OCI-LY7 (cell line): Measurements from ENCODE around the gene SH3PXD2A. TPM values are rescaled to one million over a fixed set of nuclear protein-coding genes. Genes with fewer than 3 reads are reported as not detected.

ENCODE experiments used
- BruUV-seq: library from RNA; stranded (reverse); fragments of 400-500 nt; replicated peaks from 2 replicates; lab custom pipeline; 2021; lab: Mats Ljungman, UMichigan
- CTCF ChIA-PET: fragments of 300-600 bp; sonication (Branson Sonifier 250); formaldehyde crosslinking; loops from one replicate; lab custom pipeline; 2022; ENCODE audit warnings: antibody characterized with exemption; ENCODE audit not compliant: unreplicated experiment; lab: Charles Lee
- POLR2A ChIA-PET: fragments of 300-600 bp; sonication (Branson Sonifier 250); formaldehyde crosslinking; loops from one replicate; lab custom pipeline; 2022; ENCODE audit warnings: antibody characterized with exemption; lab: Charles Lee
- DNase-seq: peaks from one replicate; pipeline ENCODE4 v3.0.0-alpha.2; 2015; ENCODE audit warnings: low spot score
- H2AFZ ChIP-seq: fragments of 200-600 bp; sonication (generic), shearing (Covaris generic); 2 replicates; pipeline ENCODE4 v1.6.1; 2014; ENCODE audit warnings: mild to moderate bottlenecking, antibody characterized with exemption, low read length, moderate library complexity
- H3K27ac ChIP-seq: fragments of 200-600 bp; sonication (generic); 2 replicates; pipeline ENCODE4 v1.5.1; 2014; ENCODE audit warnings: mixed run types, low read depth, mild to moderate bottlenecking, moderate library complexity, low read length, inconsistent platforms; ENCODE audit not compliant: poor library complexity, severe bottlenecking
- H3K36me3 ChIP-seq: fragments of 200-600 bp; sonication (generic); 2 replicates; pipeline ENCODE4 v1.6.1; 2014; ENCODE audit warnings: mild to moderate bottlenecking, antibody characterized with exemption, low read length, moderate library complexity, mixed read lengths; ENCODE audit not compliant: insufficient read depth
- H3K4me1 ChIP-seq: fragments of 200-600 bp; sonication (generic); 2 replicates; pipeline ENCODE4 v1.5.1; 2014; ENCODE audit warnings: mild to moderate bottlenecking, low read length; ENCODE audit not compliant: insufficient read depth, poor library complexity, severe bottlenecking
- H3K4me2 ChIP-seq: fragments of 200-600 bp; sonication (generic); 2 replicates; pipeline ENCODE4 v1.6.1; 2014; ENCODE audit warnings: mild to moderate bottlenecking, low read length
- H3K4me3 ChIP-seq: fragments of 200-600 bp; sonication (generic); 2 replicates; pipeline ENCODE4 v1.5.1; 2014; ENCODE audit warnings: mild to moderate bottlenecking, low read depth, low read length; ENCODE audit not compliant: poor library complexity, severe bottlenecking
- H3K79me2 ChIP-seq: fragments of 200-600 bp; sonication (generic); 2 replicates; pipeline ENCODE4 v1.6.1; 2016; ENCODE audit warnings: low read depth, mild to moderate bottlenecking, low read length, moderate library complexity, mixed read lengths; ENCODE audit not compliant: insufficient read depth
- H3K9me2 ChIP-seq: fragments of 200-600 bp; sonication (generic); 2 replicates; pipeline ENCODE4 v1.6.1; 2016; ENCODE audit warnings: mild to moderate bottlenecking, low read length, mixed read lengths; ENCODE audit not compliant: insufficient read depth
- H3K9me3 ChIP-seq: fragments of 200-600 bp; sonication (generic); 2 replicates; pipeline ENCODE4 v1.6.1; 2014; ENCODE audit warnings: mild to moderate bottlenecking, mixed run types, low read length, mixed read lengths
- H4K20me1 ChIP-seq: fragments of 200-600 bp; sonication (generic); 2 replicates; pipeline ENCODE4 v1.6.1; 2014; ENCODE audit warnings: mild to moderate bottlenecking, antibody characterized with exemption, low read length, moderate library complexity, mixed read lengths; ENCODE audit not compliant: insufficient read depth
- CTCF ChIP-seq: fragments of 200-600 bp; sonication (generic); conservative IDR thresholded peaks from 2 replicates; pipeline ENCODE4 v1.5.1; 2014; ENCODE audit warnings: mild to moderate bottlenecking, antibody characterized with exemption, low read length, moderate library complexity, mixed read lengths
- EZH2phosphoT487 ChIP-seq: fragments of 200-600 bp; sonication (generic); IDR thresholded peaks from 2 replicates; pipeline ENCODE4 v1.6.1; 2018; ENCODE audit warnings: low read depth, borderline replicate concordance, mild to moderate bottlenecking, mixed run types, antibody characterized with exemption, low read length, moderate library complexity, mixed read lengths
- intact Hi-C: fragments of 100-400 bp; cut with micrococcal nuclease; formaldehyde crosslinking; loops from one replicate; pipeline ENCODE4 v1.10.0; 2022; ENCODE audit not compliant: unreplicated experiment
- total RNA-seq, 2 experiments: library from RNA; depleted of rRNA in 1 of 2; stranded (reverse); fragments of >200 nt in 1 of 2; shearing (Covaris generic) in 1 of 2; gene quantifications; 2 replicates each; pipeline ENCODE4 v1.2.3, GENCODE V29; 2014 to 2022

SH3PXD2A gene
- total RNA-seq, 2 experiments from 2014 or later, result 0.85 to 5.9 TPM

- H3K9me2 ChIP-seq, result no peaks in the 10 kb centered on the region
- no peak overlapping the region for H2AFZ ChIP-seq
- no TSS peak for BruUV-seq
- intact Hi-C loops, result no loop called here
- no peak overlapping the region for H3K27ac ChIP-seq
- DNase-seq, result no peak
- H3K9me3 ChIP-seq, result no peaks in the 10 kb centered on the region
- H3K4me2 ChIP-seq, result no peak overlapping the region
- H4K20me1 ChIP-seq, result no peaks in the 10 kb centered on the region
- TF ChIP-seq CTCF, result no peak
- no peak for TF ChIP-seq EZH2phosphoT487
- H3K4me1 ChIP-seq, result no peaks in the 10 kb centered on the region
- ChIA-PET POLR2A (no interaction called here), CTCF (no interaction called here)
- H3K4me3 ChIP-seq, result no peak overlapping the region
- H3K79me2 ChIP-seq, result no peaks in the 10 kb centered on the region
- no peaks in the 10 kb centered on the region for H3K36me3 ChIP-seq
Observed at GRCh38 chr10:103808780-103809179, 46.6 kb downstream of the SH3PXD2A start.

- H3K9me3 ChIP-seq, result no peaks in the 10 kb centered on the region
- TF ChIP-seq EZH2phosphoT487, result no peak
- H3K36me3 ChIP-seq, result no peaks in the 10 kb centered on the region
- no peaks in the 10 kb centered on the region for H3K79me2 ChIP-seq
- intact Hi-C loops, result no loop called here
- no TSS peak for BruUV-seq
- no peak overlapping the region for H3K27ac ChIP-seq
- no peaks in the 10 kb centered on the region for H3K9me2 ChIP-seq
- no peak overlapping the region for H3K4me3 ChIP-seq
- H3K4me2 ChIP-seq, result no peak overlapping the region
- H3K4me1 ChIP-seq, result no peaks in the 10 kb centered on the region
- no peak for DNase-seq
- CTCF ChIA-PET, result no interaction called here
- POLR2A ChIA-PET, result no interaction called here
- H2AFZ ChIP-seq, result no peak overlapping the region
- H4K20me1 ChIP-seq, result no peaks in the 10 kb centered on the region
Observed at GRCh38 chr10:103807996-103808395, 47.4 kb downstream of the SH3PXD2A start.

GRCh38 chr10:103806395-103807187 lies 48.8 kb downstream of the SH3PXD2A start:
- Histone ChIP-seq H3K79me2 (no peaks in the 10 kb centered on the region), H3K9me2 (no peaks in the 10 kb centered on the region), H3K4me1 (no peaks in the 10 kb centered on the region), H3K9me3 (no peaks in the 10 kb centered on the region), H3K4me2 (no peak overlapping the region), H3K36me3 (no peaks in the 10 kb centered on the region), H4K20me1 (no peaks in the 10 kb centered on the region), H3K27ac (no peak overlapping the region), H3K4me3 (no peak overlapping the region), H2AFZ (no peak overlapping the region)
- intact Hi-C loops, result no loop called here
- no peak for TF ChIP-seq CTCF
- TF ChIP-seq EZH2phosphoT487, result no peak
- CTCF ChIA-PET, result no interaction called here
- BruUV-seq, result no TSS peak
- POLR2A ChIA-PET, result no interaction called here
- no peak for DNase-seq
